SK-N-SH (cell line): ENCODE results near the gene SPO11. TPM values are rescaled to one million over a fixed set of nuclear protein-coding genes. Genes with fewer than 3 reads are reported as not detected.

Experiments used
- CTCF ChIA-PET: fragments of 300-600, 350-600 bp; formaldehyde crosslinking; extraction: SDS; loops from one replicate; lab custom pipeline; 2021; lab: Yijun Ruan, JAX
- POLR2A ChIA-PET: fragments of 350-600 bp; sonication (Branson Sonifier 250); formaldehyde crosslinking; extraction: SDS; loops from one replicate; lab custom pipeline; 2020; ENCODE audit warnings: antibody characterized with exemption, inconsistent platforms; lab: Yijun Ruan, JAX
- DNase-seq: peaks from one replicate; pipeline ENCODE4 v3.0.0; 2012
- H2AFZ ChIP-seq: fragments of 200-600 bp; sonication (generic); 2 replicates; pipeline ENCODE4 v1.8.1; 2016; ENCODE audit warnings: antibody characterized with exemption, mild to moderate bottlenecking, low read depth
- H3F3A ChIP-seq: fragments of 200-600 bp; sonication (generic); replicated peaks from 2 replicates; pipeline ENCODE3; 2016; ENCODE audit warnings: antibody characterized with exemption, mild to moderate bottlenecking; ENCODE audit not compliant: insufficient read depth
- H3K27ac ChIP-seq, 2 experiments: fragments of 200-500 bp in 1 of 2; fragments of 200-600 bp in 1 of 2; sonication (Bioruptor generic) in 1 of 2; sonication (generic), shearing (Covaris generic) in 1 of 2; 2 replicates each; pipeline versions ENCODE4 v1.5.1 to v1.6.1; 2014 to 2016; ENCODE audit warnings: low read depth in 2 of 2, inconsistent platforms in 1 of 2, low read length in 1 of 2, mild to moderate bottlenecking in 1 of 2, mixed read lengths in 1 of 2
- H3K27me3 ChIP-seq: fragments of 200-600 bp; sonication (generic), shearing (Covaris generic); 2 replicates; pipeline ENCODE4 v1.6.1; 2016; ENCODE audit warnings: mixed run types; ENCODE audit not compliant: insufficient read depth
- H3K36me3 ChIP-seq, 2 experiments: fragments of 200-500 bp in 1 of 2; fragments of 200-600 bp in 1 of 2; sonication (Bioruptor generic) in 1 of 2; sonication (generic) in 1 of 2; replicated peaks in 1 of 2; 2 replicates each; pipeline versions ENCODE3 to v1.5.1; 2014 to 2016; ENCODE audit warnings: low read length in 1 of 2, mild to moderate bottlenecking in 1 of 2; ENCODE audit not compliant: insufficient read depth in 2 of 2, control insufficient read depth in 1 of 2
- H3K4me1 ChIP-seq, 2 experiments: fragments of 200-500 bp in 1 of 2; fragments of 200-600 bp in 1 of 2; sonication (Bioruptor generic) in 1 of 2; sonication (generic), shearing (Covaris generic) in 1 of 2; 2 replicates each; pipeline versions ENCODE4 v1.5.1 to v1.6.1; 2014 to 2016; ENCODE audit warnings: low read depth in 1 of 2, low read length in 1 of 2, mixed run types in 1 of 2; ENCODE audit not compliant: insufficient read depth in 2 of 2, control insufficient read depth in 1 of 2
- H3K4me2 ChIP-seq: fragments of 200-600 bp; sonication (generic), shearing (Covaris generic); 2 replicates; pipeline ENCODE4 v1.6.1; 2017; ENCODE audit warnings: mixed run types
- H3K4me3 ChIP-seq, 2 experiments: fragments of 200-500 bp in 1 of 2; fragments of 200-600 bp in 1 of 2; sonication (Bioruptor generic) in 1 of 2; sonication (generic), shearing (Covaris generic) in 1 of 2; 2 replicates each; pipeline versions ENCODE4 v1.5.1 to v1.8.1; 2014 to 2016; ENCODE audit warnings: low read depth in 2 of 2, inconsistent platforms in 1 of 2, low read length in 1 of 2, mild to moderate bottlenecking in 1 of 2, mixed read lengths in 1 of 2, moderate library complexity in 1 of 2
- H3K79me2 ChIP-seq: fragments of 200-600 bp; sonication (generic); 2 replicates; pipeline ENCODE4 v1.8.1; 2017; ENCODE audit warnings: mild to moderate bottlenecking; ENCODE audit not compliant: insufficient read depth
- H3K9ac ChIP-seq: fragments of 200-600 bp; sonication (generic); 2 replicates; pipeline ENCODE4 v1.6.1; 2017; ENCODE audit warnings: mixed run types
- H3K9me2 ChIP-seq: fragments of 200-600 bp; sonication (generic); 2 replicates; pipeline ENCODE4 v1.6.1; 2017; ENCODE audit warnings: mixed run types
- H3K9me3 ChIP-seq: fragments of 200-600 bp; sonication (generic); 2 replicates; pipeline ENCODE4 v1.6.1; 2017; ENCODE audit warnings: mixed run types, mild to moderate bottlenecking, moderate library complexity
- H4K20me1 ChIP-seq: fragments of 200-600 bp; sonication (generic); 2 replicates; pipeline ENCODE4 v1.6.1; 2017; ENCODE audit warnings: mild to moderate bottlenecking, mixed run types; ENCODE audit not compliant: insufficient read depth
- CTCF ChIP-seq: fragments of 200-600 bp; sonication (generic); IDR thresholded peaks from 2 replicates; pipeline ENCODE4 v1.6.1; 2017; ENCODE audit warnings: antibody characterized with exemption, mild to moderate bottlenecking, moderate library complexity
- ELF1 ChIP-seq: IDR thresholded peaks from 2 replicates; pipeline ENCODE4 v1.4.0; 2012
- EP300 ChIP-seq, 2 experiments: IDR thresholded peaks; 2 replicates each; pipeline versions ENCODE4 v1.4.0 to v1.6.1; 2012; ENCODE audit warnings: borderline replicate concordance in 1 of 2, low read depth in 1 of 2, low read length in 1 of 2
- EZH2phosphoT487 ChIP-seq: fragments of 200-600 bp; sonication (generic); IDR thresholded peaks from 2 replicates; pipeline ENCODE4 v1.6.1; 2017; ENCODE audit warnings: low read depth, mixed run types, mild to moderate bottlenecking, antibody characterized with exemption, moderate library complexity, borderline replicate concordance
- FOSL2 ChIP-seq: IDR thresholded peaks from 2 replicates; pipeline ENCODE4 v1.4.0; 2012; ENCODE audit warnings: low read depth, mild to moderate bottlenecking, moderate library complexity, borderline replicate concordance
- FOXM1 ChIP-seq: IDR thresholded peaks from 2 replicates; pipeline ENCODE4 v1.4.0; 2012; ENCODE audit warnings: low read depth, mild to moderate bottlenecking
- GATA2 ChIP-seq: sonication (generic); formaldehyde crosslinking; IDR thresholded peaks from 2 replicates; pipeline ENCODE4 v1.5.0; 2020; ENCODE audit warnings: mild to moderate bottlenecking, missing genetic modification reagents
- MXI1 ChIP-seq: IDR thresholded peaks from 2 replicates; pipeline ENCODE4 v1.6.1; 2012; ENCODE audit warnings: mild to moderate bottlenecking, low read depth, low read length, improper control_type of control experiment
- NRF1 ChIP-seq: IDR thresholded peaks from 2 replicates; pipeline ENCODE4 v1.6.1; 2012; ENCODE audit warnings: low read depth, mild to moderate bottlenecking, low read length
- PBX3 ChIP-seq: IDR thresholded peaks from 2 replicates; pipeline ENCODE4; 2012
- POLR2AphosphoS5 ChIP-seq: IDR thresholded peaks from 2 replicates; pipeline ENCODE4 v1.6.1; 2012; ENCODE audit warnings: low read depth, low read length
- REST ChIP-seq: IDR thresholded peaks from 2 replicates; pipeline ENCODE4 v1.6.1; 2012; ENCODE audit warnings: mild to moderate bottlenecking, low read depth, low read length, moderate library complexity
- RFX5 ChIP-seq: IDR thresholded peaks from 2 replicates; pipeline ENCODE4 v1.6.1; 2012; ENCODE audit warnings: mild to moderate bottlenecking, improper control_type of control experiment, low read length
- SIN3A ChIP-seq: IDR thresholded peaks from 2 replicates; pipeline ENCODE4 v1.6.1; 2012; ENCODE audit warnings: low read depth, mild to moderate bottlenecking, low read length, moderate library complexity, borderline replicate concordance
- SMC3 ChIP-seq: IDR thresholded peaks from 2 replicates; pipeline ENCODE4 v1.6.1; 2012; ENCODE audit warnings: low read depth, low read length, improper control_type of control experiment
- USF1 ChIP-seq: IDR thresholded peaks from 2 replicates; pipeline ENCODE4 v1.4.0; 2012; ENCODE audit warnings: low read depth, borderline replicate concordance
- ZBTB33 ChIP-seq: IDR thresholded peaks from 2 replicates; pipeline ENCODE4 v1.4.0; 2012; ENCODE audit warnings: low read depth, borderline replicate concordance
- WGBS: methylation state at CpG from one replicate; pipeline ENCODE4 v1.1.6; 2017; ENCODE audit warnings: low lambda C conversion rate; 5-methylcytosine and 5-hydroxymethylcytosine counted together
- polyA plus RNA-seq, 3 experiments: library from polyadenylated mRNA; depleted of rRNA; stranded (reverse); fragments of >200 nt; gene quantifications; 2 replicates each; pipeline ENCODE4 v1.2.3, GENCODE V29; 2012

The SPO11 gene
- polyA plus RNA-seq, 1 of the 3 experiments (the other 2 are of a cell fraction) = not detected

- H3F3A ChIP-seq = no peaks in the 10 kb centered on the region
- no peaks in the 10 kb centered on the region for H3K9me2 ChIP-seq
- no peak overlapping the region for H3K4me2 ChIP-seq
- no peaks in the 10 kb centered on the region for H3K9me3 ChIP-seq
- 35% methylated on average over 2 of the region's 2 CpGs for WGBS
- H3K9ac ChIP-seq = no peak overlapping the region
- H3K27ac ChIP-seq = no peak overlapping the region
- H3K4me1 ChIP-seq = peaks cover 0 to 3% of the 10 kb centered on the region in 2 experiments; a peak in 1 of 4 replicates
- no peaks in the 10 kb centered on the region for H4K20me1 ChIP-seq
- DNase-seq = no peak
- no peak overlapping the region for H2AFZ ChIP-seq
- ChIA-PET POLR2A (no interaction called here), CTCF (no interaction called here)
- no peak for TF ChIP-seq POLR2AphosphoS5
- no peak for TF ChIP-seq MXI1
- H3K36me3 ChIP-seq = no peaks in the 10 kb centered on the region
- no peaks in the 10 kb centered on the region for H3K79me2 ChIP-seq
- no peak overlapping the region for H3K4me3 ChIP-seq
- H3K27me3 ChIP-seq = no peaks in the 10 kb centered on the region
Measured at GRCh38 chr20:57292611-57293010, 37.0 kb upstream of the SPO11 start.

- no peak overlapping the region for H3K4me3 ChIP-seq
- 31% methylated on average over 6 of the region's 7 CpGs for WGBS
- no peaks in the 10 kb centered on the region for H3K79me2 ChIP-seq
- no peak overlapping the region for H3K4me2 ChIP-seq
- DNase-seq = no peak
- no peak overlapping the region for H3K9ac ChIP-seq
- H3K36me3 ChIP-seq = no peaks in the 10 kb centered on the region
- H3F3A ChIP-seq = no peaks in the 10 kb centered on the region
- ChIA-PET CTCF (interaction anchor here (1.4 kb wide), 1 partner anchor 15 kb away, joined by 4 read pairs; no protein-coding TSS in a partner anchor), POLR2A (no interaction called here)
- no peaks in the 10 kb centered on the region for H3K27me3 ChIP-seq
- H2AFZ ChIP-seq = no peak overlapping the region
- no peak overlapping the region for H3K27ac ChIP-seq
- no peaks in the 10 kb centered on the region for H3K9me2 ChIP-seq
- TF ChIP-seq USF1 (no peak), CTCF (no peak), EP300 (IDR thresholded peaks at IDR 0.05; ENCODE audit: borderline replicate concordance in 1 of 2, low read depth in 1 of 2, low read length in 1 of 2) (no peak), REST (no peak), ELF1 (no peak), GATA2 (no peak), RFX5 (no peak), ZBTB33 (no peak), FOSL2 (no peak), FOXM1 (no peak), PBX3 (no peak), SMC3 (no peak), SIN3A (no peak), NRF1 (no peak), EZH2phosphoT487 (no peak), POLR2AphosphoS5 (no peak)
- peaks cover 0 to 3% of the 10 kb centered on the region in 2 experiments; a peak in 1 of 4 replicates for H3K4me1 ChIP-seq
- H4K20me1 ChIP-seq = no peaks in the 10 kb centered on the region
- H3K9me3 ChIP-seq = no peaks in the 10 kb centered on the region
Measured at GRCh38 chr20:57293995-57294394, 35.6 kb upstream of the SPO11 start.
